ENCODE data around the gene HRAS.
A peak's percentile ranks its signal among the peaks of the same experiment; 100 is the strongest.

Gene HRAS

DNA sequence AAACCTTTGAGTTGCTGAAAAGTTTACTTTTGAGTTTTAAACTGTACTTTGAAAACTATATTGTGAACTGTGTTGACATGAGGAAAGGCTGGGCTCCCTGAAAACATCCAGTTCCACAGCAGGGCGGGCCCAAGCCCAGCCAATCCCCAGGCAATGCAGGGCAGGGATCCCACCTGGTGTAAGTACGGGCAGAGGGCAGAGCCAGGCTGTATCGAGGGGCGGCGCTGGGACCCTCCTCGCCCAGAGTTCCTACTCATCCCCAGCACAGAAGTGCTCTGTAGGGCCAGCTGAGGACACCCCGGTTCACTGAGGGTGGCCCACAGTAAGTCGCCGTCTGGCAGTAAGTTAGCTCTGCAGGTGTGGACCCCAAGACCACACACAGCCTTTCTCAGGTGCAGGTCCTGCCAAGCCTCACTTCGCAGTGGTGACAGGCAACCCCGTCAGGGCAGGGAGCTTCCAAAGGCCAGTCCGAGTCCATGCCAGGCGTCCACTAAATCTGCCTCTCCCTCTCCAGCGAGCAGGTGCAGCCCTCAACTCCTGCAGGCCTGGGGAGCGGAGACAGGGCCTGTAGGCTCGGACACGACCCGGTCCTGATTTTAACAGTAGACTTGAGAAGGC, 31.7 kb upstream of the HRAS start:
- DNase-seq = no peak

DNA sequence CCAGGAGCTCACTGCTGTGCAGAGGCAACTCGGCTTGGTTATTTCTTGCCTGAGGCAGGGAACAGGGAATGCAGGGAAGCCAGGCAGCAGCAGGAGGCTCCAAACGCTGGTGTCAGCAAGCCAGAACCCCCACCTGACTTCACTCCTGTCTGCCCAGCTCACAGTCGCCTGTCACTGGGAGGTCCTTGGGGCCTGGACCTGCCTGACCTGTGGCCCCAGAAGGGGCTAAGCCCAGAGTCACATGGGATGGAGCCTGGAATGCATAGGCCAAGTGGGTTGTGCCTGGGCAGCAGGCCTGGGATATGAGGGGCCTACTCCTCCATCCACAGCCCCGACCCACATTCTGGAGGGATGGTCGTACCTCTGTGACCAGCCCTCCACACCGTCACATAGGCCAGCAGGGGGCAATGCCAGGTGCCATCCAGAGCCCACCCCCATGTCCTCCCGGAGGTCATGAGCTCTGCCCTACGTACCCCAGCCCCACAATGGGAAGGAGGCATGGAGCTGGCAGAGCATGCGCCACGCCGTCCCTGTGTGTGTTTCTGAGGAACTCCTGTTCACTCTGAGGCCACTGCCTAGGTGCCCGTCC, 30.6 kb upstream of the HRAS start:
- no peak for DNase-seq

DNA sequence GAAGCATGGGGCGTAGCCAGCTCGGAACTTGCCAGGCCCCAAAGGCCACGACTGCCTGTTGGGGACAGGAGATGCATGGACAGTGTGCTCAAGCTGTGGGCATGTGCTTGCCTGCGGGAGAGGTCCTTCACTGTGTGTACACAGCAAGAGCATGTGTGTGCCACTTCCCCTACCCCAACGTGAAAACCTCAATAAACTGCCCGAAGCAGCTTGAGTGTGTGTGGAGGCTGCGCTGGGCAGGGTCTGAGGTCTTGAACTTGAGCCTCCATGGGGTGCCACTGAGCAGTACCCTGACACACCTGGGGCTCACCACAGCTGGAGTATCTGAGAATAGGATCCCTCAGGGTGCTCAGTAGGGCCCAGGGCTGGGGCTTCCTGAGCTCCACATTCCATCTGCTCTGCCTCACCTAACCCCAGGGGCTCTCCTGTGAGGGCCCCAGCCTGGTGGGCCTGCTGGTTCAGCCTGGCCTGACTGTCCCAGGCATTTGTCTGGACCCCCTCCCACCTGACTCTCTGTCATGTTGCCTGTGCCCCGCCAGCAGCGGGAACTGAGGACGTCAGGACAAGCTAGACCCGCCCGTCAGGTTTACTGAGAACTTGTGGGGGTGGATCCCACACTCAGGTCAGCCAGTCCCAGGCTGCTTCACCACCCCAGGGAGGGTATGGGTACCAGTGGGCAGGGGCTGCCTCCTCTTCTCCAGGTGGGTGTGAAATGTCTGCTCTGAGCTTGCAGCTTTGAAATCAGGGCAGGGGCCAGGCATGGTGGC, 28.6 kb upstream of the HRAS start:
- DNase-seq = no peak

DNA sequence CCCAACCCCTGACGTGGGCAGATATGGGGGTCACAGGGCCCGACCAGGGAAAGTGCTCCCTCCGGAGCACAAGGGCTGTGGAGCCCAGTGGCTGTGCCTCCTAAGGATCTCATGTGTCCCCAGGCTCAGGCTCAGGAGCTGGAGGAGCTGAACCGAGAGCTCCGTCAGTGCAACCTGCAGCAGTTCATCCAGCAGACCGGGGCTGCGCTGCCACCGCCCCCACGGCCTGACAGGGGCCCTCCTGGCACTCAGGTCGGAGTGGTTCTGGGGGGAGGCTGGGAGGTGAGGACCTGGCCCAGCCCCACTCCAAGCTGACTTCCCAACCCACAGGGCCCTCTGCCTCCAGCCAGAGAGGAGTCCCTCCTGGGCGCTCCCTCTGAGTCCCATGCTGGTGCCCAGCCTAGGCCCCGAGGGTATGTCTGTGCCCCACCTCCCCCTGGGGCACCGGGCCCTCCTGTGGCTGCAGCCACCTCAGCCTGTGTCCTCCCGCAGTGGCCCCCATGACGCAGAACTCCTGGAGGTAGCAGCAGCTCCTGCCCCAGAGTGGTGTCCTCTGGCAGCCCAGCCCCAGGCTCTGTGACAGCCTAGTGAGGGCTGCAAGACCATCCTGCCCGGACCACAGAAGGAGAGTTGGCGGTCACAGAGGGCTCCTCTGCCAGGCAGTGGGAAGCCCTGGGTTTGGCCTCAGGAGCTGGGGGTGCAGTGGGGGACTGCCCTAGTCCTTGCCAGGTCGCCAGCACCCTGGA, 27.9 kb upstream of the HRAS start:
- DNase-seq = no peak

DNA sequence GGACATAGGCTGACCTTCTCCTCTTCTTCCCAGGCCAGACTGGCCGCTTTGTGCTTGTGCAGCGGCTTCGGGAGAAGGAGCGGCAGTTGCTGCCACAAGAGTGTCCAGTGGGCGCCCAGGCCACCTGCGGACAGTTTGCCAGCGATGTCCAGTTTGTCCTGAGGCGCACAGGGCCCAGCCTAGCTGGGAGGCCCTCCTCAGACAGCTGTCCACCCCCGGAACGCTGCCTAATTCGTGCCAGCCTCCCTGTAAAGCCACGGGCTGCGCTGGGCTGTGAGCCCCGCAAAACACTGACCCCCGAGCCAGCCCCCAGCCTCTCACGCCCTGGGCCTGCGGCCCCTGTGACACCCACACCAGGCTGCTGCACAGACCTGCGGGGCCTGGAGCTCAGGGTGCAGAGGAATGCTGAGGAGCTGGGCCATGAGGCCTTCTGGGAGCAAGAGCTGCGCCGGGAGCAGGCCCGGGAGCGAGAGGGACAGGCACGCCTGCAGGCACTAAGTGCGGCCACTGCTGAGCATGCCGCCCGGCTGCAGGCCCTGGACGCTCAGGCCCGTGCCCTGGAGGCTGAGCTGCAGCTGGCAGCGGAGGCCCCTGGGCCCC, 26.8 kb upstream of the HRAS start:
- no peak for DNase-seq

DNA sequence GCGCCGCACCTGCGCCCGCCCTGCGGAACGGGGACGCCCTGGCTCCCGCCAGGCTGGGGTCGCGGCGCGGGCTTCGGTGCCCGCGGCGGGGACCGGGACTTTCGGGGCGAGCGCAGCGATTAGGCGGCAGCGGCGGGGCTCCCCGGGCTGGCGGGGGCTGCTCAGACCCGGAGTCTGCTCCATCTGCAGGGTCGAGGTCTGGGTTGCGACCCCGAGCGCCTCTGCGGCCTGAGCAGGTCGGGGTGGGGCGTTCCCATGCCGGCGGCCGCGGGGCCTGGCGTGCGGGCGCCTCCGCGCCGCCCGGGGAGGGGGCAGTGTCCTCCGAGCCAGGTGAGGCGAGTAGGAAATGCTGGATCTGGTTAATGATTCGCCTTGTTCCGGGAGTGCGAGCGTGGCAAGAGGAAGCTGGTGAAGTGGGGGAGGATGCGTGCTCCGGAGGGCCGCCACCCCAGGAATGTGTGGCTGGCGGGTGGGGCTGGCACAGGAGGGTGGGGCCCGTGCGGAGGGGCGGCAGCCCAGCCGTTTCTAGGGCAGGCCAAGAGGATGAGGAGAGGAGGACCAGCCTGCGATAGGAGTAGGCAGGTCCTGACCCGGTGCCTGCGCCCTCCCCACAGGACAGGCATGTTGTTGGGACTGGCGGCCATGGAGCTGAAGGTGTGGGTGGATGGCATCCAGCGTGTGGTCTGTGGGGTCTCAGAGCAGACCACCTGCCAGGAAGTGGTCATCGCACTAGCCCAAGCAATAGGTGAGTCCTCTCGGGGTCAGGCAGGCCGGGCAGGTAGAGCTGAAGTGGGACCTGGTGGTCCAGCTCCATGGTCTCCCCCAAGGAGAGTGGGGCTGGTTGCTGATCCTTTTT, 26.0 kb upstream of the HRAS start:
- DNase-seq = no peak

DNA sequence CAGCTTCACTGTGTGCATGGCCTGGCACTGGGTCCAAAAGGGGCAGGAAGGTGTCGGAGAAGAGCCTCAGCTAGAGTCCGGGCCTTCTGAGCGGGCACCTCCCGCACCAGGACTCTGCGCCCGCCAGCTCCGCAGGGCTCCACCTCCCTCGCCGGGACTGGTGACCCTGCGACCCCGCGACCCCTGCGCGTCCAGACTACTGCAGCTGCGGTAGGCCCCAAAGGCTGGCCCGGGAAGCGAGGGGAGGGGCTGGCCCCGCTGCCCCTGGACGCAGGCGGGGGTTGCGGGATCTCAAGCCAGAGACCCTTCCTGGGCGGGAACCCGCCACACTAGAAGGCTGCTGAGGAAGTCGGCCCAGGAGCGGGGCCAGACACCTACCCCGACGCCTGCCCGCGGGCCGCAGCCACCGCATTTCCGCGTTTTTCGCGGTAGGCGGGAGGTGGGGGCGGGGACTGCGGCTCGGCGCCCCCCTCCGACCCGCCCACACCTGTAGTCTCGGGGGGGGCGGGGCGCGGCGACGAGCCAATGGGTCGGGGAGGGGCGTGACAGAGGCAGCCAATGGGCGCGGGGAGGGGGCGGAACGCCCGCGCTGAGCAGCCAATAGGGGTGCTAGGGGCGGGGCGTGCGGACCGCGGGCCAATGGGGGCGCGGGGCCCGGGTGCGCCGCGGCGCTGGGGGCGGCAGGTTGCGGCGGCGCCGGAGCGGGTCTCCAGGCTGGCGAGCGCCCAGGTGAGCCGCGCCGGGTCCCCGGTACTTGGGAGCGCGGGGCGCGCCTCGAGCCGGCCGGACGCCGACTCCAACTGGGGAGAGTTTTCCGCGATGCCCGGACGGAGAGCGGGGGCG, 25.1 kb upstream of the HRAS start, which contains the start of the genes LMNTD2 and RASSF7:
LMNTD2 (minus strand) TSS at position 434 of the 843 bp plus-strand sequence; CDS start at position 412, 22 bp downstream.
RASSF7 (plus strand) TSS at position 666 of the 843 bp plus-strand sequence. CDS start 799 bp downstream, outside the sequence.
- DNase-seq = peak; percentile 80

DNA sequence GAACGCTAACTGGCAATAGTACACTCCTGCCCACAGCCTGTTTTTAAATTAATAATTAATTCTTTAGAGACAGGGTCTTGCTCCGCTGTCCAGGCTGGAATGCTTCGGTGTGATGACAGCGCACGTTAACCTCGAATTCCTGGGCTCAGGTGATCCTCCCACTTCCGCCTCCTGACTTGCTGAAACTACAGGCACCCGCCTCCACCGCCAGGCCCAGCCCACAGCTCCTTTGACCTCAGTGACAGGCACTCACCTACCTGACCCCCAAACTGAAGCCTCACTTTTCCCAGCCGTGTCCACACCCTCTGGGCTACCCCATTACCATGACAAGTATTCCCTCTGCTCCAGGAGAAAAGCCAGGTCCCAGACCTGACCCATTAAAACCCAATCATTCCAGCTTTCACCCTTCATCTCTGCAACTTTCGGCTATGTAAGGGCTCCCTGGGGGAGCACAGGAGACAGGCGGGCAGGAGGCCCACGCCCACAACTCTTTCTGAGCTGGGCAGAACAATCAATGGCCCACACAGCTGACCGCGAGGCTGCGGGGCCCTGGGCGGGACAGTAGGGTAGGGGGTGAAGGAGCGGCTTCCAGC, 24.4 kb upstream of the HRAS start:
- DNase-seq = no peak

DNA sequence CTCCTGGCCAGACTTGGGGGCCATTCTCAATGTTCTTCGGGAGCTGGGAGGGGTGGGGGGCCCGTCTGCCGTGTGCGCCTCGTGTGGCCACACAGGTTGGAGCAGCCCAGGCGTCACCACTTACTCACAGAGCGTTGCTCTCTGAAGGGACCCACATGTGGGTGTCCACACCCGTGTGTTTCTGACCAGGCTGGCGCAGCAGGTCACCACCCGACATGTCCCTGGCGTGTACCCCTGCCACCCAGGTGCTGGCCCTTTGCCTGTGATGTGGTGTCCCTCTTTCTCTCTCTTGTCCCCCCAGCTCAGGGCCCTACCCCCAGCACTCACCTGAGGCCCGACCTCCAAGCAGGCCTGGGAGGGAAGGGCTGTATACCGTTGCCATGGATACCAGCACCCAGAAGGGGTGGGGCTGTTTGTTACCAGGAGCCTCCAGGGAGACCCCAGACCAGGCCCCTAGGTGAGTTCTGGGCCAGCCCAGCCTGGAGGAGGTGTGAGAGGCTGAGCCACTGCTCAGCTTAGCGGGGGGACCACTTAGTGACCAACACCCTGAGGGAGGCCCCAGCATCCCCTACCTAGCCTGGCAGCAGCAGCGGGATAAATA, 23.7 kb upstream of the HRAS start:
- no peak for DNase-seq

DNA sequence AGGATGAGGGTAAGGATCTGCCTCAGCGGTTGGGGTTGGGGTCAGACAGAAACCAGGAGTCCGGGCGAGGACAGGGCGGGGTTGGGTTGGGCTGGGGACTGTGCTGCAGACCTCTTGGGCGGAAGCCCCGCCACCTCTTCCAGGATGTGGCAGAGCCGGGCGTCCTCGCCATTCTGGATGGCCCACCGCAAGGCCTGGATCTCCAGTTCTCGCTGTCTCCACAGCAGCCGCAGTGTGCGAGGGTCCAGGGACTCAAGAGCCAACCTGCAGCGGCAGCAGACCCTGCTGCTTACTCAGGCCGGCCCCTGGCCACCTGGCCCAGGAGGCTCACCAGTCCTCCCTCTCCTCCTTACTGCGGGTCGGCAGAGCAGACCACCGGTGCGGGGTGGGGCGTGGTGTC, 23.1 kb upstream of the HRAS start:
- DNase-seq = no peak

DNA sequence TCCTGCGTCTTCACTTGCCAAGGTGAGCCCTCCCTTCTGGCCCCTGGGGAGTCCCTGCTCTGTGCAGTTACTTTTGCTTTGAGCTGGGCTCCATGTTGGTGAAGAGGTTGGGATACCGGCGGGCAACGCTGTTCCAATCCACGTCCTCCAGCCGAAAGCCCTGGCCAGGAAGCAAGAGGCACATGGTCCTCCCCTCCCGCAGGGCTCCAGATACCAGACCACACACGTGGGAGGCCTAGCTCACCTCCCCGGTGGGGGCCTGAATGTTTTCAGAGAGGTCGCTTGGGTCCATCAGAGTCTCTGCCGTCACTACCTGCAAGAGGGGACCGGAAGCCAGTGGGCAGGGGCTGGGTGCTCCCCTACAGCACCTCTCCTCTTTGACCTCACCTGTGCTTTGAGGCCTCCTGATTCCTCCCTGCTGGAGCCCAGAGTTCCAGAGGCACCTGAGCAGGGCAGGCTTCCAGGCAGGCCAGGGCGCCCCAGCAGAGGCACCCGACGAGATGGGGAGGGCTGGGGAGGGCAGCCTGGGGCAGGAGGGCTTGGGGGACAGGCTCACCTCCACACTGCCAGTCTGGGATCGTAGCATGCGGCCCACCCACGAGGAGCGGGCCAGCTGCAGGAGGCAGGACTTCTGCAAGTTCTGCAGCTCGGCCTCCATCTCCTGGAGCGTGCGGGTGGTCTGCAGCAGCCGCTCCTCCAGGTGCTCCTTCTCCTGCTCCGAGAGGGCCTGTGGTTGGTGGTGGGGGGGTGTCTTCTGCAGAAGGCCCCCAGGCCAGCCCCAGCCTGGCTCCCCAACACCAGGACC, 22.2 kb upstream of the HRAS start:
- DNase-seq = no peak

DNA sequence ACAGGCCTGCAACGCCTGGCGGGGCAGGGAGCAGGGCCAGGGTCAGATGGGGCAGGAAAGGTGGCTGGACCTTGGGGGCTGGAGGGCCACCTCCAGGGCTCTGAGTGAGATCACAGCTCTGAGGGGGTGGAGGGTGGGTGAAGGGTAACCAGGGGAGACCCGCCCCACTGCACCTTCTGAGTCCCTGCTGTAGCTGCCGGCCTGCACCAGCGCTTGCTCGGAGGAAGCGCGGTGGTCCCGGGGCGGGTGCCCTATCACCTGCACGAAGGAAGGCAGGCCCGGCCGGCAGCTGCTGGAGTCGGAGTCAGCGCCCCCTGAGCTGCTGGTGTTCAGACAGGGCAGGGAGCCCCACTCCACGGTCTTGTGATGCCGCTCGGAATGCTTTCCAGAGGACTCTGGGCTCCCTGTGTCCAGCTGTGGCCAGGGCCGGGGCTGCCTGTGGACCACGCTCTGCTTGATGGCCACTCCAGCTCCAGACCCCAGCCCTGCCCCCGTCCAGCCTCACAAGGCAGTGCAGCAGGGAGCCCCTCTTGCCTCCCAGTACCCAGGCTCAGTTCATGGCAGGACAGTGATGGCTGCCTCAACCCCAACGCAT, 21.4 kb upstream of the HRAS start:
- DNase-seq = no peak

DNA sequence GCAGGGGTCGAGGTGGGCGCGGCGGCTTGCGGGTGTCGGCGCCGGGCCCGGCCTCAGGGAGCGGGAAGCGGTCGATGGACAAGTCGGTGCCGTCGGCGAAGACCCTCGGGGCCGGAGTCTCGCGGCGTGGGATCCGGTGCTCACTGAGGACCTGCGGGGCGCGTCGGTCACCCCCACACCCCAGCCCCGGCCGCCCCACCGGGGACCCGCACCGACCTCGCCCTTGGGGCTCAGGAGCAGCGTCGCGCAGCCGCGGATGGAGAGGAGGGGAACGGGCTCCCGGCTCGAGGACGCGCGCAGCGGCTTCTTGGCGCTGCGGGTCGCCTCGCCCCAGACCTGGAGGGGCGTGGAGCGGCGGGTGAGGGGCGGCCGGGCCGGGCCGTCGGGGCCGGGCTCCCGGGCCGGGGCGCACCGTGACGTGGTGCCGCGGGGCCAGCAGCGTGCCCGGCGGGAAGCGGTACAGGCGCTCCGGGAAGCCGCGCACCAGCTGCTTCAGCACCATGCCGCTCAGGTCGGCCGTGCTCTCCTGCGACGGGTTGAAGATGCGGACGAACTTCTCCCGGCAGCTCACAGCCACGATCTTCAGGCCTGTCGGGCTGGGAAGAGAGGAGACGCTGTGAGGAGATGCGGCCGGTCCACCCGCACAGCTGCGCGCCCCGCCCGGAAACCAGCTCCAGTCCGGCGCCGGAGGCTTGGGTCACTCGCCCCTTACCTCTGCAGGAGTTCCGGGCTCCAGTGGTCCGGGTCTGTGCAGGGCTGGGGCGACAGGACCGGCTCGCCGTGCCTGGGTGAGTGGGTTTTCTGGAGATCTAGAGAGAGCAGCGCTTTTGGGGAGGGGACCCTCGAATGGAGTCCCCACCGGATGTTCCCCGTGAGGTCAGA, 20.6 kb upstream of the HRAS start:
- DNase-seq = no peak

DNA sequence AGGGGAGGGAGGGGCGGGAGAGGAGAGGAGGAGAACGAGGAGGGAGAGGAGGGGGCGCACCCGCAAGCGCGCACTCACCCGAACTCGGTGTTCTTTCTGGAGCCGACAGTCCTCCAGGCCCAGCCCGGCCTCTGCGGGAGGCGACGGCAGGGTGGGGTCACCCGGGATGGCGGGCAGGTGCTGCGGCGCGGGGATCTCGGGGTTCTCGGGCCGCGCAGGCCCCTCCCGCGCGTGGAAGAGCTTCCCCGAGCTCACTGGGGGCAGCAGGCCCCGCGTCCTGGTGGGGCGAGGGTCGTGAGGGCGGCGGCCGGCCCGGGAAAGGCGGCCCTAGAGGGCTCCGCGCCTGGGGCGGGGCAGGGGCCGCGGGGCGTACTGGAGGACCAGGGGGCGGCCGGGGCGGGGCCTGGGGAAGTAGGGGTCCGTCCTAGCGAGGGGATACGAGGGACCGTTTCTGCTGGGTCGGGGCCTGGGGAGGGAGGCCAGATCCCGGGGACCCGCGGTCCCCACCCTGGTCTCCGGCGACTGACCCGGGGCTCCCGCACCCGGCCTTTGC, 19.9 kb upstream of the HRAS start:
- no peak for DNase-seq

DNA sequence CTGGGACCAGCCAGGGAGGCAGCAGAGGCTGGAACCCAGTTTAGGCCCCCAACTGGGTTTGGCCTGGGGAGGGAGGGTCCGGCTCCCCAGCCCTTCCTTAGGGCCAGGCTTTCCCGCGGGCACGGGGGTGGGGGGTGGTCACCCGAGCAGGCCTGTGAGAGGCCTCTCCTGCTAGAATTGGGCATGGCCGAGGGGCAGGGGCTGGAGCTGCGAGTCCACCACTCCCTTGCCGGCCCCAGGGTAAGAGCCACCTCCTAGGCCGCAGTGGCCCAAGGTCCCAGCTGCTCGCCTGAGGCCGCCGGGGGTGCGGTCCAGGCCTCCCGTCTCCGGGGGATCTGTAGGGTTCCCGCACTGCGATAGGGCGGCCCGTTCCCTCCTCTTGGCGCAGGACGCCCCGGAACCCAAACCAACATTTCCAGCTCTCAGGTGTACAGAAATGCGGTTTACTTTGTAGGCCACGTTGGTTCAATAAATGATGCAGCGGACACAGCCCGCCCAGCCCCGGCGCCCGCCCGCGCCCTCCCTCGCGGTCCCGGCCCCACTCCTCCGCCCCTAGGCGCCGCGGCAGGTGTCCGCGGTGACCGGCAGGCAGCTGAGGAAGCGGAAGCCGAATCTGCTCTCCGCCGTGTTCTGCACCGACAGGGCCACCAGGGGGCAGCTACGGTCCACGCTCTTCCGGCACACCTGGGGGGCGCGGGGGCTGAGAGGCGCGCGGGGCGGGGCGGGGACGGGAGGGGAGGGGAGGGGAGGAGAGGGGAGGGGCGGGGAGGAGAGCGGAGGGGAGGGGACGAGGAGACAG, 19.3 kb upstream of the HRAS start:
- peak; percentile 84 for DNase-seq

DNA sequence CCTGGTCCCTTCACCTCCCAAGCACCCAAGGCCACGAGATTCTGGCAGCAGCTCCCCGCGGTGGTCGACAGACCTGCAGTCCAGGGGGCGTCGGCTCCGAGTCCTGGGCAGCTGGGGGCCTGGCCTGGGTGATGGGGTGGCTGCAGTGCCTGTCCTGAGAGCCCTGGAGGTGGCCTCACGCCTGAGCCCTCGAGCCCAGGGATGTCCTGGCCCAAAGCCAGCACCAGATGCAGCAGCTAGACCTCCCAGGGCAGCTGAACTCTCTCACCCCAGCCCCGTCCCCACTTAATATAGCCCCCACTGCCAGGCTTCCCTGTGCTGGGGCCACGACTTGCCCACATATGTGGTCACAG, 18.6 kb upstream of the HRAS start:
- DNase-seq = no peak

Data from NCI-H2107 (cell line).